CD4-positive, CD25-positive, alpha-beta regulatory T cell (primary cell): ENCODE results near the gene CD226. TPM values are rescaled to one million over a fixed set of nuclear protein-coding genes. Genes with fewer than 3 reads are reported as not detected.
"Not testable (repeated sequence)": the region's sequence is repeated elsewhere in the genome, so short reads cannot be mapped to it uniquely, and the experiment has no call there.

Experiments used
- ATAC-seq, 2 donors: fragments of 150-1000 bp; cut with Tn5 transposase; one replicate each; pipeline ENCODE4 v1.10.0; 2021; ENCODE audit warnings: low read depth in 2 of 2, moderate number of reproducible peaks in 2 of 2, moderate library complexity in 1 of 2
- DNase-seq, 3 donors: peaks; one replicate each; pipeline versions ENCODE4 v3.0.0 to v3.0.0-alpha.2; 2012 to 2022; ENCODE audit warnings: mixed read lengths in 1 of 3
- H3K27ac ChIP-seq: one replicate; pipeline ENCODE4 v1.7.0; 2013; ENCODE audit warnings: mild to moderate bottlenecking, low read length; ENCODE audit not compliant: insufficient read depth, poor library complexity, severe bottlenecking
- H3K27me3 ChIP-seq: one replicate; pipeline ENCODE4 v1.7.0; 2013; ENCODE audit warnings: low read length; ENCODE audit not compliant: control insufficient read depth, insufficient read depth
- H3K36me3 ChIP-seq: one replicate; pipeline ENCODE4 v1.7.0; 2013; ENCODE audit warnings: mild to moderate bottlenecking, low read length, moderate library complexity; ENCODE audit not compliant: control insufficient read depth, insufficient read depth
- H3K4me1 ChIP-seq: 2 replicates; pipeline ENCODE4 v1.7.0; 2013; ENCODE audit warnings: mild to moderate bottlenecking, low read length; ENCODE audit not compliant: insufficient read depth, control insufficient read depth, poor library complexity, severe bottlenecking
- H3K4me3 ChIP-seq: one replicate; pipeline ENCODE4 v1.7.0; 2013; ENCODE audit warnings: low read depth, mild to moderate bottlenecking, low read length, moderate library complexity
- H3K9me3 ChIP-seq, 2 experiments: 1 replicate in 1 of 2; 2 replicates in 1 of 2; pipeline ENCODE4 v1.7.0; 2013; ENCODE audit warnings: low read length in 2 of 2, mild to moderate bottlenecking in 1 of 2, moderate library complexity in 1 of 2; ENCODE audit not compliant: control insufficient read depth in 2 of 2
- H3K27ac Mint-ChIP-seq, 3 donors: one replicate each; pipeline ENCODE4 v1.8.0; 2020 to 2022; ENCODE audit warnings: mild to moderate bottlenecking in 3 of 3, mixed read lengths in 3 of 3, moderate library complexity in 2 of 3
- H3K27me3 Mint-ChIP-seq: one replicate; pipeline ENCODE4 v1.8.0; 2022; ENCODE audit warnings: mild to moderate bottlenecking, mixed read lengths
- H3K36me3 Mint-ChIP-seq: one replicate; pipeline ENCODE4 v1.8.0; 2020; ENCODE audit warnings: mixed read lengths
- H3K4me1 Mint-ChIP-seq, 4 donors: one replicate each; pipeline ENCODE4 v1.8.0; 2020 to 2022; ENCODE audit warnings: mixed read lengths in 4 of 4, mild to moderate bottlenecking in 1 of 4
- H3K4me3 Mint-ChIP-seq, 4 donors: one replicate each; pipeline ENCODE4 v1.8.0; 2020 to 2022; ENCODE audit warnings: mild to moderate bottlenecking in 4 of 4, mixed read lengths in 4 of 4, moderate library complexity in 3 of 4
- H3K9me3 Mint-ChIP-seq, 7 donors: one replicate each; pipeline ENCODE4 v1.8.0; 2020 to 2022; ENCODE audit warnings: mixed read lengths in 7 of 7, mild to moderate bottlenecking in 3 of 7, moderate library complexity in 2 of 7
- polyA plus RNA-seq, 4 donors: library from polyadenylated mRNA; unstranded; fragments of 300-500 nt; fragmentation: Illumina TruSeq; gene quantifications; one replicate each; pipeline ENCODE4 v1.2.3, GENCODE V29; 2021
- total RNA-seq: library from RNA; stranded (reverse); gene quantifications from one replicate; pipeline ENCODE4 v1.2.3, GENCODE V29; 2022

Gene CD226
- total and polyA plus RNA-seq, 5 donors from 2014 or later = 14.8 to 65.1 (median 15.6) TPM

DNA sequence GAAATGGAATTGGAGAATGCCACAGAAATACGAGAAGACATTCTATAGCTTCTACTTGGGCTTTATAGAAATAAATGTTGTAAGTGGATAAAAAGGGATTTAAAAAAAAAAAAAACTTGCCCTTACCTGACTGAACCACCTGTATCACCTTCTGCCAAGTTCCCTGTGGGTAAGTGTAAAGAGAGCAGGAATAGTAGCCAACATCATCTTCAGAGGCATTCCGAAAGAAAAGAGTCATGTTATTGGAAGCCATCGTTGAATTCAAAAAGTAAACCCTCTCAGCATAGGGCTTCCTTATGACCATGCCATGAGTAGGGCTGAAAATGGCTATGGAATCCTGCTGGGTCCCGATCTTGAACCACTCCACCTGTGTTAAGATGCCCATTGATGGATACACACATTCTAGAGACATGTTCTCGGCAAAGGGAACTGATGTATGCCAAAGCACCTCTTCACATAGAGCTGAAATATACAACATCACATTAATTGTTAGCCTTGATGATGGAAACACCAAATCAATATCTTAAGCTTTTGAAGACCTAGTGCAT is 991 bp downstream of the CD226 start:
- peaks cover 0 to 10% (median 1%) of the 10 kb centered on the region in 7 donors for H3K9me3 Mint-ChIP-seq
- peaks cover 7 to 9% of the 10 kb centered on the region in 2 experiments for H3K9me3 ChIP-seq
- peaks cover 12% of the 10 kb centered on the region for H3K36me3 Mint-ChIP-seq
- no peaks in the 10 kb centered on the region for H3K27me3 Mint-ChIP-seq
- H3K4me1 Mint-ChIP-seq = peaks cover 19 to 51% (median 29%) of the 10 kb centered on the region in 4 donors
- ATAC-seq = no peak
- no peak overlapping the region for H3K4me3 Mint-ChIP-seq
- H3K36me3 ChIP-seq = peaks cover 9% of the 10 kb centered on the region
- DNase-seq = no peak
- peak overlapping the region; percentile 82 for H3K4me3 ChIP-seq
- peak overlapping the region; percentile 77 for H3K27ac ChIP-seq
- peak overlapping the region in 1 of 3 donors; percentile 86 for H3K27ac Mint-ChIP-seq
- no peaks in the 10 kb centered on the region for H3K27me3 ChIP-seq
- peaks cover 54% of the 10 kb centered on the region for H3K4me1 ChIP-seq

DNA sequence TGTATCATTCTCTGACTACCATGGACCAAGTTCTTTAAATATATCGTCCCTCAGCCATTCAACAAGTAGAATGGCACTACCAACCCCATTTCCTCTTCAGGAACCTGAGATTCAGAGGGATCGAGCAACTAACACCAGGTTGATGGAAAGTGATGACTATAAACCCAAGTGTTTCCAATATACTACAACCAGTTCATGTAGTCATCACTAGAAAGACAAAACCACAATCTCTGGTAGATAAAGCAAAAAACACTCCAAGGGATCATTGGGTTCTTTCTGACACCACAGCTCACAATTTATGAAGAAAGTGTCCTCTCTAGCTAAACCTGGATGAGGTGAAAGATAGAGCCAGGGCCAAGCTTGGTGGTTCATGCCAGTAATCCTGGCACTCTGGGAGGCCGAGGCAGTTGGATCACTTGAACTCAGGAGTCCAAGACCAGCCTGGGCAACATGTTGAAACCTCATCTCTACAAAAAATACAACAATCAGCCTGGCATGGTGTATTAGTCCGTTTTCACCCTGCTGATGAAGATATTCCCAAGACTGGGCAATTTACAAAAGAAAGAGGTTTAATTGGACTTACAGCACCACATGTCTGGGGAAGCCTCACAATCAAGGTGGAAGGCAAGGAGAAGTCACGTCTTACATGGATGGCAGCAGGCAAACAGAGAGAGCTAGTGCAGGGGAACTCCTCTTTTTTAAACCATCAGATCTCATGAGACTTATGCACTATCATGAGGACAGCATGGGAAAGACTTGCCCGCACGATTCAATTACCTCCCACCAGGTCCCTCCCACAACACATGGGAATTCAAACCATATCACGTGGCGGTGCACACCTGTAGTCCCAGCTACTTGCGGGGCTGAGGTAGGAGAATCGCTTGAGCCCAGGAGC is 2.2 kb downstream of the CD226 start:
- DNase-seq = no peak
- peaks cover 7 to 9% of the 10 kb centered on the region in 2 experiments for H3K9me3 ChIP-seq
- no peak overlapping the region for H3K4me3 Mint-ChIP-seq
- peaks cover 15 to 47% (median 31%) of the 10 kb centered on the region in 4 donors for H3K4me1 Mint-ChIP-seq
- no peaks in the 10 kb centered on the region for H3K27me3 ChIP-seq
- peak overlapping the region in 2 of 3 donors; percentile 46 to 53 for H3K27ac Mint-ChIP-seq
- peaks cover 0 to 15% (median 3%) of the 10 kb centered on the region in 7 donors for H3K9me3 Mint-ChIP-seq
- no peak for ATAC-seq
- peak overlapping the region; percentile 82 for H3K4me3 ChIP-seq
- peaks cover 9% of the 10 kb centered on the region for H3K36me3 ChIP-seq
- H3K27ac ChIP-seq = no peak overlapping the region
- peaks cover 12% of the 10 kb centered on the region for H3K36me3 Mint-ChIP-seq
- no peaks in the 10 kb centered on the region for H3K27me3 Mint-ChIP-seq
- peaks cover 54% of the 10 kb centered on the region for H3K4me1 ChIP-seq

DNA sequence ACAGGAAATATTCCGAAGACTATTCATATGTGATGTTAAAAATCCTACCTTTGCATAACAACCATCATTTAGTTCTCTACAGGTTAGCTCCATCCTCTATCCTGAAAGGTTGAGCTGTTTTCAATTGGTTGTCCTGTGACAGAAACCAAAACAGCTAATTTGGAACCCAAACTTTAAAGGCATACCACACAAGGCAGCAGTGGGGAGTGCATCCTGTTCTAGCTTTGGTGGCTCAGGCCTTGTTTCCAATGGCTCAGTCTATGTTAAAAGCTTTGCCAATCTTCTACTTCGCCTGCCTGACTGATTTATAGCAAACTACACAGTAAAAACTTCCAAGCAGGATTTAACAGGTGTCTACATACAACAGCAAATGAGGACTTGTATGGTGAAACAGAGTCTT is 3.2 kb downstream of the CD226 start:
- Mint-ChIP-seq H3K36me3 (peaks cover 21% of the 10 kb centered on the region), H3K9me3 (peaks cover 0 to 15% (median 7%) of the 10 kb centered on the region in 7 donors), H3K27ac (peak overlapping the region in 1 of 3 donors; percentile 59), H3K4me1 (peaks cover 24 to 53% (median 39%) of the 10 kb centered on the region in 4 donors), H3K4me3 (peak overlapping the region in 1 of 4 donors; percentile 59), H3K27me3 (no peaks in the 10 kb centered on the region)
- DNase-seq = peak in 1 of 3 donors; percentile 45
- no peak for ATAC-seq
- Histone ChIP-seq H3K4me1 (peaks cover 51% of the 10 kb centered on the region), H3K4me3 (peak overlapping the region; percentile 82), H3K9me3 (peaks cover 7 to 9% of the 10 kb centered on the region in 2 experiments), H3K27ac (no peak overlapping the region), H3K36me3 (peaks cover 9% of the 10 kb centered on the region), H3K27me3 (no peaks in the 10 kb centered on the region)

DNA sequence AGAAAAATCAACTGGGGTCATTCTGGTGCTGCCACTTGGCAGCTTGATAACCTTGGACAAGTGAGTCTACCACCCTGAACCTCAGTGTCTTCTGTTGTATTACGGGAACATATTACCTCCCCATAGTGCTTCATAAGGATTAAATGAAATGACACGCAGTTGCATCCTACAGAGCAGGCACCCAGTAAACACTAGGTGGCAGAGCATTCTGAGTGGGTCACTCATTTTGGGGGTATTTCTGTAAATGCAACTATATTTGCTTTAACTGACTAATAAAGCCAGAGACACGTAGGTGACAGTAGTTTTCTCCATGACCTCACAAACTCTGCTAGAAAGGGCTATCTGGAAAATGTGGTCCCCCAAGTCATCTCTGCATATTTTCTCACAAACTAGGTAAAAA is 4.7 kb downstream of the CD226 start:
- H3K27me3 ChIP-seq = no peaks in the 10 kb centered on the region
- Mint-ChIP-seq H3K4me3 (peak overlapping the region in 2 of 4 donors; percentile 60 to 64), H3K27me3 (no peaks in the 10 kb centered on the region), H3K27ac (peak overlapping the region in 1 of 3 donors; percentile 13), H3K9me3 (peaks cover 0 to 15% (median 7%) of the 10 kb centered on the region in 7 donors), H3K36me3 (peaks cover 24% of the 10 kb centered on the region), H3K4me1 (peaks cover 36 to 54% (median 44%) of the 10 kb centered on the region in 4 donors)
- DNase-seq (no peak), ATAC-seq (no peak)
- H3K36me3 ChIP-seq = peaks cover 9% of the 10 kb centered on the region
- H3K27ac ChIP-seq = no peak overlapping the region
- peaks cover 37% of the 10 kb centered on the region for H3K4me1 ChIP-seq
- no peak overlapping the region for H3K4me3 ChIP-seq
- peaks cover 7 to 9% of the 10 kb centered on the region in 2 experiments for H3K9me3 ChIP-seq

DNA sequence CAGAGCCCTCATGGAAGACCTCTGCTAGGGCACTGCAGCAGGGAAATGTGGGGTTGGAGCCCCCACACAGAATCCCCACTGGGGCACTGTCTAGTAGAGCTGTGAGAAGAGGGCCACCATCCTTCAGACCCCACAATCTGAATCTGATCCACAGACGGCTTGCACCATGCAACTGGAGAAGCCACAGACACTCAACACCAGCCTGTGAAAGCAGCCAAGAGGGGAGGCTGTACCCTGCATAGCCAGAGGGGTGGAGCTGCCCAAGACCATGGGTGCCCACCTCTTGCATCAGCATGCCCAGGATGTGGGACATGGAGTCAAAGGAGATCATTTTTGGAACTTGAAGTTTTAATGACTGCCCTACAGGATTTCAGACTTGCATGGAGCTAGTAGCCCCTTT is 6.5 kb downstream of the CD226 start:
- Mint-ChIP-seq H3K9me3 (peaks cover 0 to 15% (median 7%) of the 10 kb centered on the region in 7 donors), H3K4me3 (no peak overlapping the region), H3K36me3 (peaks cover 24% of the 10 kb centered on the region), H3K27ac (no peak overlapping the region), H3K4me1 (peaks cover 41 to 55% (median 45%) of the 10 kb centered on the region in 4 donors), H3K27me3 (no peaks in the 10 kb centered on the region)
- no peak for ATAC-seq
- peaks cover 9% of the 10 kb centered on the region for H3K36me3 ChIP-seq
- no peak overlapping the region for H3K27ac ChIP-seq
- H3K9me3 ChIP-seq = peaks cover 7 to 9% of the 10 kb centered on the region in 2 experiments
- no peak for DNase-seq
- H3K4me3 ChIP-seq = no peak overlapping the region
- H3K4me1 ChIP-seq = peaks cover 30% of the 10 kb centered on the region
- H3K27me3 ChIP-seq = no peaks in the 10 kb centered on the region

DNA sequence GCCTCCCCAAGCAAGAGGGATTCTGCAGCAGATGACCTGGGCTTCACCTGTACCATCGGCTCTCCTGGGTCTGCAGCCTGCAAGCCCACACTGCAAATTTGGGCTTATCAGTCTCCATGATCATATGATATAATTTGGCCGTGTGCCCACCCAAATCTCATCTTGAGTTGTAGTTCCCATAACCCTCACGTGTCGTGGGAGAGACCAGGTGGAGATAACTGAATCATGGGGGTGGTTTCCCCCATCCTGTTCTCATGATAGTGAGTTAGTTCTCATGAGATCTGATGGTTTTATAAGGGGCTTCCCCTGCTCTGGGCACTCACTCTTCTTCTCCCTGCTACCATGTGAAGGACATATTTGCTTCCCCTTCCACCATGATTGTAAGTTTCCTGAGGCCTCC is 7.9 kb downstream of the CD226 start:
- H3K9me3 Mint-ChIP-seq = peaks cover 0 to 15% (median 7%) of the 10 kb centered on the region in 7 donors
- H3K27me3 Mint-ChIP-seq, ATAC-seq, DNase-seq, H3K27ac ChIP-seq, H3K9me3 ChIP-seq, H3K27me3 ChIP-seq, H3K36me3 ChIP-seq, H3K4me3 ChIP-seq: not testable (repeated sequence)
- H3K4me1 ChIP-seq = peaks cover 32% of the 10 kb centered on the region
- peaks cover 41 to 49% (median 45%) of the 10 kb centered on the region in 4 donors for H3K4me1 Mint-ChIP-seq
- H3K4me3 Mint-ChIP-seq = peak overlapping the region in 1 of 4 donors; percentile 31
- H3K36me3 Mint-ChIP-seq = peaks cover 24% of the 10 kb centered on the region
- peak overlapping the region in 2 of 3 donors; percentile 50 to 68 for H3K27ac Mint-ChIP-seq

DNA sequence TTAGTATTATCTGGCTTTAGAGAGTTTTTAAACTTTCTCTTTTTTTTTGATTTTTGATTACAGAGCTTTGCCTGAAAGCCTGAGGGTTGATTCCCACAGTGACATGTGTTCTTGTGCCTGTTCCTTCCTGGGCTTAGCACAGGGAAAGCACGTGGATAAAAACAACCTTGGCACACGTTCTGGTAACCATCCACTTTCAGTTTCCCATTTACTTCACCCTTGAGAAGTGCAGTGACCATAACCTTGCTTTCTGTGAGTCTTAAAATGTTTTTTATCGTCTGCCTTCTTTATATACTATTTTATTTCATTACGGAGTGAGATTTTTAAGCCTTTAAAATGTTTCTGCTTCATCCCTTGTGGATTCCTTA is 11.5 kb downstream of the CD226 start:
- no peaks in the 10 kb centered on the region for H3K27me3 ChIP-seq
- ATAC-seq (no peak), DNase-seq (peak in 1 of 3 donors; percentile 51)
- H3K9me3 Mint-ChIP-seq = peaks cover 0 to 6% (median 0%) of the 10 kb centered on the region in 7 donors
- H3K27ac ChIP-seq = peak overlapping the region; percentile 52
- H3K4me3 Mint-ChIP-seq = peak overlapping the region in 2 of 4 donors; percentile 78 to 85
- no peaks in the 10 kb centered on the region for H3K27me3 Mint-ChIP-seq
- H3K36me3 Mint-ChIP-seq = peaks cover 12% of the 10 kb centered on the region
- peaks cover 33% of the 10 kb centered on the region for H3K4me1 ChIP-seq
- H3K4me3 ChIP-seq = peak overlapping the region; percentile 72
- peak overlapping the region in 2 of 3 donors; percentile 43 to 85 for H3K27ac Mint-ChIP-seq
- peaks cover 26 to 31% (median 28%) of the 10 kb centered on the region in 4 donors for H3K4me1 Mint-ChIP-seq
- no peaks in the 10 kb centered on the region for H3K9me3 ChIP-seq
- no peaks in the 10 kb centered on the region for H3K36me3 ChIP-seq
